Neutrophil (primary cell): Measurements from ENCODE around the gene PLA1A.

ENCODE experiments used
- H3K27ac ChIP-seq: fragments of 200-600 bp; sonication (generic); 2 replicates; pipeline ENCODE4 v1.5.1; 2016; ENCODE audit warnings: mild to moderate bottlenecking, moderate library complexity
- H3K27me3 ChIP-seq: fragments of 200-600 bp; sonication (generic); 2 replicates; pipeline ENCODE4 v1.6.0; 2016; ENCODE audit warnings: mild to moderate bottlenecking
- H3K36me3 ChIP-seq: fragments of 200-600 bp; sonication (generic); 2 replicates; pipeline ENCODE4 v1.5.1; 2017
- H3K4me1 ChIP-seq, 2 experiments: fragments of 200-600 bp in 1 of 2; sonication (generic) in 1 of 2; 1 replicate in 1 of 2; 2 replicates in 1 of 2; pipeline versions ENCODE4 v1.5.1 to v1.6.1; 2013 to 2016; ENCODE audit warnings: low read depth in 1 of 2, low read length in 1 of 2, mild to moderate bottlenecking in 1 of 2, moderate library complexity in 1 of 2; ENCODE audit not compliant: control insufficient read depth in 1 of 2, insufficient read depth in 1 of 2
- H3K4me3 ChIP-seq, 2 experiments: fragments of 200-600 bp in 1 of 2; sonication (generic) in 1 of 2; 1 replicate in 1 of 2; 2 replicates in 1 of 2; pipeline ENCODE4 v1.5.1; 2013 to 2016; ENCODE audit warnings: low read depth in 1 of 2, low read length in 1 of 2, mild to moderate bottlenecking in 1 of 2, moderate library complexity in 1 of 2
- H3K9me3 ChIP-seq: fragments of 200-600 bp; sonication (generic); 2 replicates; pipeline ENCODE4 v1.5.1; 2016
- TF ChIP-seq, protein P1 (sequence below): fragments of 200-600 bp; sonication (generic); IDR thresholded peaks from 2 replicates; pipeline ENCODE4 v1.5.1; 2016; ENCODE audit warnings: antibody characterized with exemption

Gene PLA1A

DNA sequence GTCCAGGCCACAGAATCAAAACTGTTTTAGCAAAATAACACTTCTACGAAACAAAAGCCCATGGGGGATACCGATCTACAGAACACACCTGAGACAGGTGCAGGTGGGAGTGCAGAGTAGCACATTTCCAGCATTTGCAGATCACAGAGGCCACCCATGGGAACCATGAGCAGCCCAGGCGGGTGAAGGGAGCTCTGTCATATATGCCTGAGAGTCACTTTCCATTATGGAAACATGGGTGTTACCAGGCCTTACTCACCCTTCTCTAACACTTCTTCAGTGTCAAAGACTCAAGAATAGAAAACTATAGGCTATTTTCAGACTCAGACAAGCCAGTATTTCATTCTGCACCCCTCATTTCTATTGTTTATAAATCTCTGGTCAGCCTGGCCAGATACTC lies 3.5 kb downstream of the PLA1A start:
- Histone ChIP-seq H3K4me1 (peaks cover 0 to 3% of the 10 kb centered on the region in 2 experiments), H3K4me3 (no peak overlapping the region)
- TF ChIP-seq, protein P1, sequence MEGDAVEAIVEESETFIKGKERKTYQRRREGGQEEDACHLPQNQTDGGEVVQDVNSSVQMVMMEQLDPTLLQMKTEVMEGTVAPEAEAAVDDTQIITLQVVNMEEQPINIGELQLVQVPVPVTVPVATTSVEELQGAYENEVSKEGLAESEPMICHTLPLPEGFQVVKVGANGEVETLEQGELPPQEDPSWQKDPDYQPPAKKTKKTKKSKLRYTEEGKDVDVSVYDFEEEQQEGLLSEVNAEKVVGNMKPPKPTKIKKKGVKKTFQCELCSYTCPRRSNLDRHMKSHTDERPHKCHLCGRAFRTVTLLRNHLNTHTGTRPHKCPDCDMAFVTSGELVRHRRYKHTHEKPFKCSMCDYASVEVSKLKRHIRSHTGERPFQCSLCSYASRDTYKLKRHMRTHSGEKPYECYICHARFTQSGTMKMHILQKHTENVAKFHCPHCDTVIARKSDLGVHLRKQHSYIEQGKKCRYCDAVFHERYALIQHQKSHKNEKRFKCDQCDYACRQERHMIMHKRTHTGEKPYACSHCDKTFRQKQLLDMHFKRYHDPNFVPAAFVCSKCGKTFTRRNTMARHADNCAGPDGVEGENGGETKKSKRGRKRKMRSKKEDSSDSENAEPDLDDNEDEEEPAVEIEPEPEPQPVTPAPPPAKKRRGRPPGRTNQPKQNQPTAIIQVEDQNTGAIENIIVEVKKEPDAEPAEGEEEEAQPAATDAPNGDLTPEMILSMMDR = no peak

GRCh38 chr3:119602676-119603075 lies 5.0 kb downstream of the PLA1A start:
- Histone ChIP-seq H3K27ac (no peak overlapping the region), H3K27me3 (no peaks in the 10 kb centered on the region), H3K4me3 (no peak overlapping the region), H3K4me1 (no peaks in the 10 kb centered on the region), H3K9me3 (no peaks in the 10 kb centered on the region), H3K36me3 (no peaks in the 10 kb centered on the region)
- TF ChIP-seq, protein P1 = no peak

More for the DNA sequence above, 3.5 kb downstream of the PLA1A start:
- H3K27ac ChIP-seq = no peak overlapping the region
- H3K9me3 ChIP-seq = no peaks in the 10 kb centered on the region
- H3K27me3 ChIP-seq = no peaks in the 10 kb centered on the region
- no peaks in the 10 kb centered on the region for H3K36me3 ChIP-seq

DNA sequence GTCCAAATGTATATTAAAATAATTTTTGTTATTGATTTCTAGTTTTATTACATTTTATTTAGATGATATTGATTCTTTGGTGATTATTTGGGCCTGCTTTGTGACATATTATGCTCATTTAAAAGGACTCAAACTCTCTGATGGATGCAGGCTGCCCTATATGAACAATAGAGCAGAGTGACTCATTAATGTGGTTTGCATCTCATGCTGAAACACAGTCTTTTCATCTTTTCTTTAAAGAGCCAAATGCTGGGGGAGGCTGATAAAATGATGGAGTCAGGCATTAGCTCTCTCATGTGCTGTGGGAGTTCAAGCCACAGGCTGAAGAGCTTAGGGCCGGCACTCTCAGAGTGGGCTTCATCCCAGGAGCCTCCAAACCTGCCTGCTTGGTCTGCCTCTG lies 7.2 kb downstream of the PLA1A start:
- H3K4me1 ChIP-seq = no peaks in the 10 kb centered on the region
- TF ChIP-seq, protein P1 = no peak
- no peaks in the 10 kb centered on the region for H3K9me3 ChIP-seq
- no peaks in the 10 kb centered on the region for H3K27me3 ChIP-seq
- no peak overlapping the region for H3K4me3 ChIP-seq
- H3K36me3 ChIP-seq = no peaks in the 10 kb centered on the region
- H3K27ac ChIP-seq = no peak overlapping the region

DNA sequence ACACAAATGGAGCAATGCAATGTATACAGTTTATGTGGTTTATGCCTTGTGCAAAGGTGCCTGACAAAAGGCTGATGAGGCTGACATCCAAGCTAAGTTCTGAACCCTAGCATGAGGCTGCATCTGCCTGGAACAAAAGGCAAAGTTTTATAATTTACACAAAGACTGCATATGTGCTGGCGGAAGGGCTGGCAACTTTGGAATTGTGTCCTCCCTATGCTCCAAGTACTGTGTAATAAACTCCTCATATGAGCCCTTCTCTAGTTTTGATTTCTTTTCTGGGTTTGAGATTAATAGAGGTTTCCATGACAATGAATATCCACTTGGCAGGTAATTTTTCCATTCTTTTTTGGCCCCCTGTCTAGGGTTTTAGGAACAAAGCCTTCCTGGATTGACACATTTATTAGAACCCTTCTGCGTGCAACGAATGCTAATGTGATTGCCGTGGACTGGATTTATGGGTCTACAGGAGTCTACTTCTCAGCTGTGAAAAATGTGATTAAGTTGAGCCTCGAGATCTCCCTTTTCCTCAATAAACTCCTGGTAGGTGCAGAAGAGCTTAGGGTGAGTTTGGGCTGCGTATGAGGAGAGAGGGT lies 10.8 kb downstream of the PLA1A start:
- H3K36me3 ChIP-seq = no peaks in the 10 kb centered on the region

GRCh38 chr3:119609301-119609700 lies 11.6 kb downstream of the PLA1A start:
- H3K36me3 ChIP-seq = no peaks in the 10 kb centered on the region
- no peaks in the 10 kb centered on the region for H3K27me3 ChIP-seq
- H3K4me3 ChIP-seq = no peak overlapping the region
- H3K27ac ChIP-seq = no peak overlapping the region
- H3K4me1 ChIP-seq = no peaks in the 10 kb centered on the region
- TF ChIP-seq, protein P1 = no peak
- H3K9me3 ChIP-seq = no peaks in the 10 kb centered on the region

More for the DNA sequence above, 10.8 kb downstream of the PLA1A start:
- Histone ChIP-seq H3K9me3 (no peaks in the 10 kb centered on the region), H3K27ac (no peak overlapping the region), H3K27me3 (no peaks in the 10 kb centered on the region), H3K4me1 (no peaks in the 10 kb centered on the region), H3K4me3 (no peak overlapping the region)
- TF ChIP-seq, protein P1 = no peak
